BLaER1 (cell line): Measurements from ENCODE around the gene STAG1.
"Not testable (repeated sequence)": the region's sequence is repeated elsewhere in the genome, so short reads cannot be mapped to it uniquely, and the experiment has no call there.

Source experiments
- H3K27ac ChIP-seq: shearing (Covaris generic); formaldehyde crosslinking; 2 replicates; pipeline ENCODE4 v1.8.1; 2022
- H3K27me3 ChIP-seq: shearing (Covaris generic); formaldehyde crosslinking; 2 replicates; pipeline ENCODE4 v1.8.1; 2022
- H3K36me3 ChIP-seq: shearing (Covaris generic); formaldehyde crosslinking; 2 replicates; pipeline ENCODE4 v1.8.1; 2022
- H3K4me1 ChIP-seq: shearing (Covaris generic); formaldehyde crosslinking; 2 replicates; pipeline ENCODE4 v1.8.1; 2022
- H3K4me2 ChIP-seq: shearing (Covaris generic); formaldehyde crosslinking; 2 replicates; pipeline ENCODE4 v1.8.1; 2022
- H3K4me3 ChIP-seq: shearing (Covaris generic); formaldehyde crosslinking; 2 replicates; pipeline ENCODE4 v1.8.1; 2022
- H3K9ac ChIP-seq: shearing (Covaris generic); formaldehyde crosslinking; 2 replicates; pipeline ENCODE4 v1.8.1; 2022
- H3K9me3 ChIP-seq: shearing (Covaris generic); formaldehyde crosslinking; 2 replicates; pipeline ENCODE4 v1.8.1; 2022
- H4K20me1 ChIP-seq: shearing (Covaris generic); formaldehyde crosslinking; 2 replicates; pipeline ENCODE4 v1.8.1; 2022
- Cebpa-rat ChIP-seq: shearing (Covaris generic); IDR thresholded peaks from 2 replicates; pipeline ENCODE4 v1.8.1; 2022

The STAG1 gene

DNA sequence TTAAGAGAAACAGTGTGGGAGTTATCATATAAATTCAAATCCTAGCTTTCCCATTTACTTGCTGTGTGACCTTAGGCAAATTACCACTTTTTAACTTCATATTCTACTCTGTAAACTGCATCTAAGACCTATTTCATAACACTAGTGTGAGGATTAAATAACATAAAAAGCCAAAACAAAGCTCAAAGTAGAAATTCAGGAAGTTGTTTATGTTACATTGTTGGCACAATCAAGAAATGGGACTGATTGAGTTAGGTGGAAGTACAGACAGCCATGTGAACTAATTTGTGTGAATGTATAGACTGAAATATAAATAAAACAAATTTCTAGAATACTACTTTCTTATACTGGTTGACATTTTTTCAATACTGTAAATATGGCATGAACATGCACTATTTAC, 131.7 kb downstream of the STAG1 start:
- TF ChIP-seq Cebpa-rat: no peak
- Histone ChIP-seq H3K4me2 (no peak overlapping the region), H3K27ac (no peak overlapping the region), H3K36me3 (peaks cover 36% of the 10 kb centered on the region), H3K4me3 (no peak overlapping the region), H4K20me1 (peaks cover 22% of the 10 kb centered on the region; the same call in 1 of the 2 replicates), H3K9ac (no peak overlapping the region), H3K9me3 (no peaks in the 10 kb centered on the region), H3K27me3 (no peaks in the 10 kb centered on the region), H3K4me1 (no peaks in the 10 kb centered on the region)

GRCh38 chr3:136617969-136618525, 134.1 kb downstream of the STAG1 start:
- H3K4me1 ChIP-seq, H3K4me2 ChIP-seq, H3K27me3 ChIP-seq, H3K4me3 ChIP-seq, H4K20me1 ChIP-seq, H3K27ac ChIP-seq, H3K9ac ChIP-seq, H3K9me3 ChIP-seq: not testable (repeated sequence)
- peaks cover 46% of the 10 kb centered on the region for H3K36me3 ChIP-seq

DNA sequence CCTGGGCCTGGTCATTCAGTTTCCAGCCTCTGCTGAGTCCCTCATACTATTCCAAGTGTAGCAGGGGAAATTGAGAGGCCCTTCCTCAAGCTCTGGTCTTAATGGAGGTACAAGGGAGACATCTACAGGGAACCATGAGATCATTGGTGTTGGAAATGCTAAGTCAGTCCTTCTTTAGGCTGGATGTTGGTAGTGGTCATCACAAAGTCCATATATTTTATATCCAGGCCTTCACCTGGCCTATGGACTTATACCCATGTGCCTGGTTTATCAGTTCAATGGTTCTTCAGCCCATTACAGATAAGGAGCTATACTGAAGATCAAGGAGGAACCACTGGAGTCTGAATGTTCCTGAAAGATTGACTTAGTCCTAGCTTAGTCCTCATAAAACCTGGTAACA, 135.0 kb downstream of the STAG1 start:
- Histone ChIP-seq H3K27ac (no peak overlapping the region), H3K4me1 (no peaks in the 10 kb centered on the region), H3K9ac (no peak overlapping the region), H3K27me3 (no peaks in the 10 kb centered on the region), H3K36me3 (peaks cover 54% of the 10 kb centered on the region), H3K4me2 (no peak overlapping the region), H4K20me1 (no peaks in the 10 kb centered on the region), H3K9me3 (no peaks in the 10 kb centered on the region), H3K4me3 (no peak overlapping the region)
- TF ChIP-seq Cebpa-rat: no peak

DNA sequence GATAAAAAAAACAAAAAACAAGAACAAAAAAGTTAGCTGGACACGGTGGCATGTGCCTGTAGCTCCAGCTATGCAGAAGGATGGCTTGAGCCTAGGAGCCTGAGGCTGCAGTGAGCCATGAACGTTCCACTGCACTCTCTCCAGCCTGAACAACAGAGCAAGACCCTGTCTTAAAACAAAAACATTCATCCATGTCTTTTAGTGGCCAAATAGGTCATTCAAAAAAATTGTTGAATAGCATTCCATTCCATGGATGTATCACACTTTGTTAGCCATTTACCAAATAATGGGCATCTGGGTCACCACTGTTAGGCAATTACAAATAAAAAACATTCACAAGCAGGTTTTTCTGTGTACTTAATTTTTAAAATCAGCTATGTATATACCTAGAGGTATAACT, 139.7 kb downstream of the STAG1 start:
- peaks cover 55% of the 10 kb centered on the region for H3K36me3 ChIP-seq
- no peaks in the 10 kb centered on the region for H3K27me3 ChIP-seq
- no peak overlapping the region for H3K4me3 ChIP-seq
- no peaks in the 10 kb centered on the region for H3K9me3 ChIP-seq
- no peak overlapping the region for H3K9ac ChIP-seq
- H3K27ac ChIP-seq: no peak overlapping the region
- no peak overlapping the region for H3K4me2 ChIP-seq
- no peaks in the 10 kb centered on the region for H4K20me1 ChIP-seq
- no peak for TF ChIP-seq Cebpa-rat
- H3K4me1 ChIP-seq: no peaks in the 10 kb centered on the region

GRCh38 chr3:136606990-136607389, 145.2 kb downstream of the STAG1 start:
- H3K27me3 ChIP-seq: no peaks in the 10 kb centered on the region
- TF ChIP-seq Cebpa-rat: no peak
- H3K9ac ChIP-seq: no peak overlapping the region
- no peak overlapping the region for H3K4me2 ChIP-seq
- no peak overlapping the region for H3K27ac ChIP-seq
- H4K20me1 ChIP-seq: 0 out of 2 replicates have a peak, but pooled peaks cover 9% of the 10 kb centered on the region
- H3K9me3 ChIP-seq: no peaks in the 10 kb centered on the region
- no peak overlapping the region for H3K4me3 ChIP-seq
- H3K4me1 ChIP-seq: no peaks in the 10 kb centered on the region
- H3K36me3 ChIP-seq: peaks cover 56% of the 10 kb centered on the region

DNA sequence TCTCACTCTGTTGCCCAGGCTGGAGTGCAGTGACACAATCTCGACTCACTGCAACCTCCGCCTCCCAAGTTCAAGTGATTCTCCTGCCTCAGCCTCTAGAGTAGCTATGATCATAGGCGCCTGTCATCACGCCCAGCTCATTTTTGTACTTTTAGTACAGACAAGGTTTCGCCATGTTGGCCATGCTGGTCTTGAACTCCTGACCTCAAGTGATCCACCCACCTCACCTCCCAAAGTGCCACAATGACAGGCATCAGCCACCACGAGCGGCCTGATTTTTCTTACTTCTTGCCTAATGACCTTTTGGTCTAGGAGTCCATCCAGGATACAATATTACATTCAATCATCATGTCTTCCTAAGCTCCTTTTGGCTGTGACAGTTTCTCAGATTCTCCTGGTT, 146.0 kb downstream of the STAG1 start:
- H3K9me3 ChIP-seq, H3K4me1 ChIP-seq, H3K27me3 ChIP-seq, H4K20me1 ChIP-seq, H3K27ac ChIP-seq, H3K9ac ChIP-seq, H3K4me3 ChIP-seq, H3K4me2 ChIP-seq: not testable (repeated sequence)
- peaks cover 60% of the 10 kb centered on the region for H3K36me3 ChIP-seq

DNA sequence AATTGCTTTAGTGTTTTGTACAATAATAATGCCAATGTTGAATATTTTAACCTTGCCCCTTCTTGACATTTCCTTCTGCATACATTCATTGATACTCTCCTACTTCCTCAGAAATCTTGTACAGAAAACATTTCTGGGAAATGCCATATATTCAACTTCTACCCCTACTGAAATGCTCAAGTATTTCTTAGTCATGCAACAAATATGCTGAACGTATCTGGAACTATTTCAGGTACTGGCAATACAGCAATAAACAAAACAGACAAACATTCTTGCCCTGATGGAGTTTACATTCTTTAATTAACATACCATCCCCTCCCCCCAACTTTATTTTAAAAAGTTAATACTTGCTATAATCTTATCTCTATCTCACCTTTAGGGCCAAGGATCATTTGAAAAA, 147.2 kb downstream of the STAG1 start:
- Histone ChIP-seq H3K27me3 (no peaks in the 10 kb centered on the region), H3K27ac (no peak overlapping the region), H3K36me3 (peaks cover 69% of the 10 kb centered on the region), H3K9ac (no peak overlapping the region), H4K20me1 (0 out of 2 replicates have a peak, but pooled peaks cover 9% of the 10 kb centered on the region), H3K9me3 (no peaks in the 10 kb centered on the region), H3K4me3 (no peak overlapping the region), H3K4me2 (no peak overlapping the region), H3K4me1 (no peaks in the 10 kb centered on the region)
- no peak for TF ChIP-seq Cebpa-rat

GRCh38 chr3:136602818-136603217, 149.4 kb downstream of the STAG1 start:
- H3K9me3 ChIP-seq: no peaks in the 10 kb centered on the region
- H3K4me1 ChIP-seq: no peaks in the 10 kb centered on the region
- TF ChIP-seq Cebpa-rat: no peak
- no peak overlapping the region for H3K27ac ChIP-seq
- H3K4me2 ChIP-seq: no peak overlapping the region
- 0 out of 2 replicates have a peak, but pooled peaks cover 9% of the 10 kb centered on the region for H4K20me1 ChIP-seq
- H3K9ac ChIP-seq: no peak overlapping the region
- H3K27me3 ChIP-seq: no peaks in the 10 kb centered on the region
- H3K4me3 ChIP-seq: no peak overlapping the region
- peaks cover 62% of the 10 kb centered on the region for H3K36me3 ChIP-seq

GRCh38 chr3:136595913-136596697, 156.1 kb downstream of the STAG1 start:
- peak overlapping the region; percentile 46 for H3K4me2 ChIP-seq
- H3K9ac ChIP-seq: no peak overlapping the region
- no peak overlapping the region for H3K4me3 ChIP-seq
- TF ChIP-seq Cebpa-rat: no peak
- H4K20me1 ChIP-seq: peaks cover 5% of the 10 kb centered on the region; the same call in 1 of the 2 replicates
- H3K9me3 ChIP-seq: no peaks in the 10 kb centered on the region
- peaks cover 16% of the 10 kb centered on the region for H3K4me1 ChIP-seq
- H3K27me3 ChIP-seq: no peaks in the 10 kb centered on the region
- peaks cover 44% of the 10 kb centered on the region for H3K36me3 ChIP-seq
- H3K27ac ChIP-seq: no peak overlapping the region

DNA sequence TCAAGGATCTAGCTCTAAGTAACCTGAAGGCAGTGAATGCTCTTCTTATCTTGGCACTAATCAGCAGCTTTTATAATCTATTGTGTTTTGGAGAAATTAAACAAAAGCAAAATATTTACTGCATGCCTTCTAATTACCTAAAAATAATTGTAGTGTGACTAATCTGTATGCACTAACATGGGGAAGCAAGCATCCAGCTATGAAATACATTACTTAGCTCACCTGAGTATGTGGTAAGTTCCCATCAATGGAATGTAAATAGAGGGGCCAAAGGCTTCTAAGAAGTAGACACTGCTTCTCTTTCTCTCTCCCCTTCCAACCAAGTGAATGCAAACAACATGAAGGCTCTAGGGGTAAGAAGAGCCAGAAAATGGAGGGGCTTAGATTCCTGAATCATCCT, 165.6 kb downstream of the STAG1 start:
- H3K27me3 ChIP-seq: no peaks in the 10 kb centered on the region
- 0 out of 2 replicates have a peak, but pooled peaks cover 4% of the 10 kb centered on the region for H4K20me1 ChIP-seq
- H3K4me3 ChIP-seq: no peak overlapping the region
- no peak overlapping the region for H3K4me2 ChIP-seq
- H3K9ac ChIP-seq: no peak overlapping the region
- no peaks in the 10 kb centered on the region for H3K4me1 ChIP-seq
- no peaks in the 10 kb centered on the region for H3K9me3 ChIP-seq
- H3K27ac ChIP-seq: no peak overlapping the region
- H3K36me3 ChIP-seq: peaks cover 44% of the 10 kb centered on the region
- TF ChIP-seq Cebpa-rat: no peak
